Measurements from ENCODE around the gene KCNE1. TPM values are rescaled to one million over a fixed set of nuclear protein-coding genes. Genes with fewer than 3 reads are reported as not detected.

Gene KCNE1
- total and polyA plus RNA-seq, 4 donors = 0.23 to 6.0 (median 0.81) TPM

- DNase-seq (ENCODE audit: low spot score) = no peak
- H3K4me3 ChIP-seq (ENCODE audit: low read depth in 1 of 3, low read length in 3 of 3) = peak overlapping the region; percentile 56 to 84 (median 70)
- peaks cover 0 to 5% (median 2%) of the 10 kb centered on the region in 4 donors for H3K36me3 ChIP-seq (ENCODE audit: control insufficient read depth in 4 of 4, insufficient read depth in 3 of 4, low read depth in 1 of 4, low read length in 3 of 4)
- H3K9ac ChIP-seq (ENCODE audit: low read depth in 1 of 2, low read length in 2 of 2) = peak overlapping the region; percentile 85 to 98
- peaks cover 13 to 57% (median 36%) of the 10 kb centered on the region in 4 donors for H3K4me1 ChIP-seq (ENCODE audit: control insufficient read depth in 4 of 4, insufficient read depth in 4 of 4, low read length in 3 of 4)
- peak overlapping the region; percentile 88 to 96 for H3K27ac ChIP-seq (ENCODE audit: low read depth in 1 of 2, low read length in 2 of 2)
- TF ChIP-seq CTCF (IDR thresholded peaks at IDR 0.05; ENCODE audit: low read depth, low read length, missing input control) = no peak
- TF ChIP-seq NR2F2 (IDR thresholded peaks at IDR 0.05) = no peak
- no peak for TF ChIP-seq SP1 (IDR thresholded peaks at IDR 0.05)
- no peak for TF ChIP-seq MAX (IDR thresholded peaks at IDR 0.05)
- no peak for TF ChIP-seq HNF4A (conservative IDR thresholded peaks at IDR 0.05)
- TF ChIP-seq TAF1 (conservative IDR thresholded peaks at IDR 0.05) = no peak
- TF ChIP-seq RXRA (IDR thresholded peaks at IDR 0.05) = no peak
- TF ChIP-seq FOXA1 (IDR thresholded peaks at IDR 0.05) = no peak
- TF ChIP-seq ZBTB33 (IDR thresholded peaks at IDR 0.05) = no peak
- no peak for TF ChIP-seq EGR1 (IDR thresholded peaks at IDR 0.05; ENCODE audit: low read depth in 2 of 2)
- no peak for TF ChIP-seq GABPA (IDR thresholded peaks at IDR 0.05 in 1 of 2, conservative IDR thresholded peaks at IDR 0.05 in 1 of 2)
- no peak for TF ChIP-seq YY1 (IDR thresholded peaks at IDR 0.05)
- no peak for TF ChIP-seq JUND (IDR thresholded peaks at IDR 0.05)
- no peaks in the 10 kb centered on the region for H3K27me3 ChIP-seq (ENCODE audit: control insufficient read depth in 4 of 4, insufficient read depth in 4 of 4, low read length in 3 of 4)
- WGBS = 14% methylated on average over 5 of the region's 5 CpGs
- H3K9me3 ChIP-seq (ENCODE audit: control insufficient read depth in 4 of 4, low read length in 3 of 4) = no peaks in the 10 kb centered on the region
Observed at GRCh38 chr21:34526241-34526617, 14.2 kb upstream of the KCNE1 start.

- H3K27me3 ChIP-seq (ENCODE audit: control insufficient read depth in 4 of 4, insufficient read depth in 4 of 4, low read length in 3 of 4) = no peaks in the 10 kb centered on the region
- TF ChIP-seq MAX (IDR thresholded peaks at IDR 0.05) (peak; percentile 40), FOXA2 (IDR thresholded peaks at IDR 0.05) (no peak), TAF1 (conservative IDR thresholded peaks at IDR 0.05) (peak; percentile 33), ZBTB33 (IDR thresholded peaks at IDR 0.05) (no peak), YY1 (IDR thresholded peaks at IDR 0.05) (peak; percentile 60), SP1 (IDR thresholded peaks at IDR 0.05) (peak; percentile 13), RXRA (IDR thresholded peaks at IDR 0.05) (peak in 1 of 2 donors; percentile 1), EGR1 (IDR thresholded peaks at IDR 0.05; ENCODE audit: low read depth in 2 of 2) (peak in 1 of 2 donors; percentile 29)
- H3K27ac ChIP-seq (ENCODE audit: low read depth in 1 of 2, low read length in 2 of 2) = peak overlapping the region; percentile 88 to 96
- peaks cover 13 to 62% (median 37%) of the 10 kb centered on the region in 4 donors for H3K4me1 ChIP-seq (ENCODE audit: control insufficient read depth in 4 of 4, insufficient read depth in 4 of 4, low read length in 3 of 4)
- H3K9me3 ChIP-seq (ENCODE audit: control insufficient read depth in 4 of 4, low read length in 3 of 4) = no peaks in the 10 kb centered on the region
- no peak for DNase-seq (ENCODE audit: low spot score)
- H3K36me3 ChIP-seq (ENCODE audit: control insufficient read depth in 4 of 4, insufficient read depth in 3 of 4, low read depth in 1 of 4, low read length in 3 of 4) = peaks cover 0 to 8% (median 5%) of the 10 kb centered on the region in 4 donors
- peak overlapping the region; percentile 85 to 98 for H3K9ac ChIP-seq (ENCODE audit: low read depth in 1 of 2, low read length in 2 of 2)
- H3K4me3 ChIP-seq (ENCODE audit: low read depth in 1 of 3, low read length in 3 of 3) = peak overlapping the region; percentile 56 to 84 (median 70)
- 27% methylated on average over 31 of the region's 31 CpGs for WGBS
Observed at GRCh38 chr21:34524646-34525601, 12.9 kb upstream of the KCNE1 start.

All from liver (tissue), 9 donors.